Stimulated activated naive CD8-positive, alpha-beta T cell treated with anti-CD3 and anti-CD28 coated beads, Interleukin-15, Interleukin-2, amounts not matched to agents 100 U/mL and 50 U/mL, for 24 hours (primary cell): ENCODE measurements around the gene CLOCK.

Experiments used
- ATAC-seq: fragments of 150-1000 bp; cut with Tn5 transposase; one replicate; pipeline ENCODE4 v1.10.0; 2021
- DNase-seq: peaks from one replicate; pipeline ENCODE4 v3.0.0; 2021

Gene CLOCK

GRCh38 chr4:55380576-55380975, 166.1 kb downstream of the CLOCK start:
- DNase-seq = no peak
- no peak for ATAC-seq

GRCh38 chr4:55378617-55379467, 167.9 kb downstream of the CLOCK start:
- DNase-seq = no peak
- no peak for ATAC-seq
